T-cell (primary cell): Measurements from ENCODE around the gene ANKS1A. TPM values are rescaled to one million over a fixed set of nuclear protein-coding genes. Genes with fewer than 3 reads are reported as not detected.

Source experiments
- ATAC-seq, 4 experiments: fragments of 200-7000 bp in 3 of 4; fragments of 150-1000 bp in 1 of 4; cut with Tn5 transposase; replicated peaks in 1 of 4; 1 replicate in 3 of 4; 2 replicates in 1 of 4; pipeline ENCODE4 v1.10.0; 2021; ENCODE audit warnings: moderate library complexity in 3 of 4, mild to moderate bottlenecking in 2 of 4, moderate number of reproducible peaks in 1 of 4
- CTCF ChIA-PET, 2 donors: fragments of 300-600 bp; sonication (Branson Sonifier 250); formaldehyde crosslinking; loops; one replicate each; lab custom pipeline; 2022; ENCODE audit warnings: antibody characterized with exemption in 2 of 2; lab: Charles Lee
- POLR2A ChIA-PET, 2 donors: fragments of 300-600 bp; sonication (Branson Sonifier 250); formaldehyde crosslinking; loops; one replicate each; lab custom pipeline; 2022; ENCODE audit warnings: antibody characterized with exemption in 2 of 2; lab: Charles Lee
- DNase-seq, 35 experiments: peaks; one replicate each; pipeline versions ENCODE4 v3.0.0 to v3.0.0-alpha.2; 2013 to 2023
- H3K27ac ChIP-seq: one replicate; pipeline ENCODE4 v1.5.1; 2013; ENCODE audit warnings: low read length
- H3K27me3 ChIP-seq, 2 experiments: replicated peaks in 1 of 2; 1 replicate in 1 of 2; 2 replicates in 1 of 2; pipeline versions ENCODE4 v1.6.1 to v1.7.0; 2013; ENCODE audit warnings: low read length in 1 of 2, mixed read lengths in 1 of 2; ENCODE audit not compliant: control insufficient read depth in 2 of 2, insufficient read depth in 2 of 2; ENCODE audit errors: extremely low read depth in 1 of 2
- H3K36me3 ChIP-seq, 2 donors: 1 replicate in 1 of 2; 2 replicates in 1 of 2; pipeline versions ENCODE4 v1.6.1 to v1.7.0; 2013; ENCODE audit warnings: low read length in 1 of 2; ENCODE audit not compliant: control insufficient read depth in 2 of 2, insufficient read depth in 1 of 2; ENCODE audit errors: extremely low read depth in 1 of 2
- H3K4me1 ChIP-seq, 2 experiments: 1 replicate in 1 of 2; 2 replicates in 1 of 2; pipeline versions ENCODE4 v1.6.1 to v1.7.0; 2013; ENCODE audit warnings: low read length in 2 of 2, mixed read lengths in 1 of 2; ENCODE audit not compliant: insufficient read depth in 2 of 2, control insufficient read depth in 1 of 2; ENCODE audit errors: extremely low read depth in 1 of 2
- H3K4me3 ChIP-seq, 2 donors: 1 replicate in 1 of 2; 2 replicates in 1 of 2; pipeline versions ENCODE4 v1.5.1 to v1.7.0; 2013; ENCODE audit warnings: mild to moderate bottlenecking in 2 of 2, low read length in 1 of 2, moderate library complexity in 1 of 2; ENCODE audit not compliant: control insufficient read depth in 1 of 2; ENCODE audit errors: extremely low read depth in 1 of 2
- H3K9me3 ChIP-seq: 2 replicates; pipeline ENCODE4 v1.7.0; 2013
- H3K27ac Mint-ChIP-seq, 2 donors: one replicate each; pipeline ENCODE4 v1.8.0; 2020 to 2021; ENCODE audit warnings: mild to moderate bottlenecking in 2 of 2, mixed read lengths in 2 of 2
- H3K27me3 Mint-ChIP-seq, 2 donors: one replicate each; pipeline ENCODE4 v1.8.0; 2021 to 2022; ENCODE audit warnings: mixed read lengths in 2 of 2
- H3K36me3 Mint-ChIP-seq: one replicate; pipeline ENCODE4 v1.8.0; 2021; ENCODE audit warnings: mixed read lengths
- H3K4me1 Mint-ChIP-seq, 3 donors: one replicate each; pipeline ENCODE4 v1.8.0; 2020 to 2022; ENCODE audit warnings: mixed read lengths in 3 of 3, mild to moderate bottlenecking in 1 of 3
- H3K4me3 Mint-ChIP-seq, 3 donors: one replicate each; pipeline ENCODE4 v1.8.0; 2020 to 2022; ENCODE audit warnings: mild to moderate bottlenecking in 3 of 3, mixed read lengths in 3 of 3, moderate library complexity in 3 of 3
- H3K9me3 Mint-ChIP-seq, 3 donors: one replicate each; pipeline ENCODE4 v1.8.0; 2020 to 2022; ENCODE audit warnings: mixed read lengths in 3 of 3
- WGBS: methylation state at CpG from one replicate; pipeline ENCODE4 v1.1.5; 2013; ENCODE audit warnings: missing lambda C conversion rate; ENCODE audit not compliant: insufficient coverage; 5-methylcytosine and 5-hydroxymethylcytosine counted together
- total RNA-seq, 35 experiments: library from RNA in 6 of 35; stranded (reverse) in 6 of 35; fragments of 120-200 nt in 1 of 35; gene quantifications; one replicate each; pipeline versions ENCODE4 v1.2.1 to v1.2.4 and lab custom pipeline; 2013 to 2026

Gene ANKS1A
- total RNA-seq, 5 donors from 2014 or later (not counting 1 experiment from before 2014, with no cell fraction given), result 11.1 to 14.4 (median 11.7) TPM

GRCh38 chr6:34981366-34981765 is 92.3 kb downstream of the ANKS1A start:
- Histone ChIP-seq H3K9me3 (no peaks in the 10 kb centered on the region), H3K4me1 (no peaks in the 10 kb centered on the region), H3K36me3 (peaks cover 9 to 44% of the 10 kb centered on the region in 2 donors), H3K27me3 (no peaks in the 10 kb centered on the region), H3K27ac (no peak overlapping the region), H3K4me3 (no peak overlapping the region)
- no peak for ATAC-seq
- no peak overlapping the region for H3K27ac Mint-ChIP-seq
- ChIA-PET CTCF (interaction anchor here in 1 of 2 donors (0.7 kb wide), 1 partner anchor 474 kb away, joined by 3 read pairs; no protein-coding TSS in a partner anchor), POLR2A (interaction anchor here in 1 of 2 donors (0.6 kb wide), 1 partner anchor 167 kb away, joined by 3 read pairs; no protein-coding TSS in a partner anchor)
- no peaks in the 10 kb centered on the region for H3K4me1 Mint-ChIP-seq
- H3K4me3 Mint-ChIP-seq, result no peak overlapping the region
- WGBS, result 83% methylated on average over 3 of the region's 5 CpGs
- H3K9me3 Mint-ChIP-seq, result no peaks in the 10 kb centered on the region
- no peaks in the 10 kb centered on the region for H3K27me3 Mint-ChIP-seq
- DNase-seq, result no peak
- peaks cover 15% of the 10 kb centered on the region for H3K36me3 Mint-ChIP-seq

DNA sequence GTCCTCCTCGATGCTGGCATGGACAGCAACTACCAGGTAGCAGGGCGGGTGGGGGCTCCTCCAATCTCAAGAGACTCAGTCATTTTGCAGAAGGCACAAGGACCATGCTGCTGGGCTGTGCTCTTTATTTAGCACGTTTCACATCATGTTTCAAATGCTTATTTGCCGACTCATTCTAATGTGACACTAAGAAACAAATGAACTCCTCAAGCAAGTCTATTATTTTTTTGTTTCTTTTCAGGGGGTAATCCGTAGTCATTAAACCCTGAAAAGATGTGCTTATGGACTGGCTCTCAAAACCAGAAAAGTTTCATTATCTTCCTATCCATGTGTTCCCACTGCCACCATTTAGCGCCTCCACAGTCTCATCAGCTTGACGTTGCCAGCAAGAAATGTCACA is 92.9 kb downstream of the ANKS1A start:
- CTCF ChIA-PET, result no interaction called here
- Histone ChIP-seq H3K27me3 (no peaks in the 10 kb centered on the region), H3K36me3 (peaks cover 9 to 44% of the 10 kb centered on the region in 2 donors), H3K4me3 (no peak overlapping the region), H3K27ac (no peak overlapping the region), H3K9me3 (no peaks in the 10 kb centered on the region), H3K4me1 (no peaks in the 10 kb centered on the region)
- ATAC-seq, result no peak
- H3K9me3 Mint-ChIP-seq, result no peaks in the 10 kb centered on the region
- 87% methylated on average over 5 of the region's 7 CpGs for WGBS
- H3K36me3 Mint-ChIP-seq, result peaks cover 18% of the 10 kb centered on the region
- no peaks in the 10 kb centered on the region for H3K4me1 Mint-ChIP-seq
- no peak overlapping the region for H3K4me3 Mint-ChIP-seq
- H3K27me3 Mint-ChIP-seq, result no peaks in the 10 kb centered on the region
- no peak overlapping the region for H3K27ac Mint-ChIP-seq
- DNase-seq, result no peak
- POLR2A ChIA-PET, result no interaction called here

DNA sequence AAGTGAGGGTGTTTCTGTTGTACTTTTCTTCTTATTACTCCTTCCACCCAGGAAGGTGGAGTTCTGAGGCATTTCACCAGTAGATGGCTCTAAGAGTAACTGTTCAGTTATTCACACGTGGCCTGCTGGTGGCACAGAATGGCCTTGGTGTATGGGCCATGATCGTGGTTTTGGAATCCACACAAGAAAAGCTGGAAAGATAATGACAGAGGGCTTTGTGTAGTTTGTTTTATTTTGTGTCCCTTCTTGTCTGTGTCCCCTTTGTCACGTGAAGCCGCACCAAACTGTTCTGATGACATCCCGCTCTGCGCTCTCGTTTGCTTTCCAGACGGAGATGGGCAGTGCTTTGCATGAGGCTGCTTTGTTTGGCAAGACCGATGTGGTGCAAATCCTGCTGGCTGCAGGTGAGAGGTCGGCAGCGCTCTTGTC is 93.4 kb downstream of the ANKS1A start:
- CTCF ChIA-PET, result no interaction called here
- WGBS, result 88% methylated on average over 11 of the region's 11 CpGs
- H3K36me3 Mint-ChIP-seq, result peaks cover 21% of the 10 kb centered on the region

DNA sequence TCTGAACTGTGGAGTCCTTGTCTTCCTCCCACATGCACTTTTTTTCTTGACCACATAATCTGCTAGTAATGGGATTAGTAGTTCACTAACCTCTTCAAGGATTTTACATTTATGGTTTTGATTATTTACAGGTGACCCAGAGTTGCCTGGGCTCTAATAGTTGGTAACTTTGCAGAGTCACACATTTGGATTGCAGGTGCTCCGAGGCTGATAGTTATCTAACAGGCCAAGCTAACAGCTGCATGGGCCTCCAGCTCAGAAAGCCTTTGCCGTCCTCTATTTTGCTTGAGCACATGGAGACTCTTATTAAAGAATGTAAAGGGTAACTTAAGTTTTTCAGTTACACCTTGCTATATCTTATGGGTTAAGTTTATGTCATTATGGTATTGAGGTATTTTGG is 95.4 kb downstream of the ANKS1A start:
- Mint-ChIP-seq H3K36me3 (peaks cover 28% of the 10 kb centered on the region), H3K9me3 (no peaks in the 10 kb centered on the region), H3K4me1 (no peaks in the 10 kb centered on the region), H3K4me3 (no peak overlapping the region), H3K27ac (no peak overlapping the region), H3K27me3 (no peaks in the 10 kb centered on the region)
- WGBS, result 100% methylated on average over 1 of the region's 2 CpGs
- no peaks in the 10 kb centered on the region for H3K9me3 ChIP-seq
- no peak for ATAC-seq
- no peaks in the 10 kb centered on the region for H3K4me1 ChIP-seq
- POLR2A ChIA-PET, result no interaction called here
- H3K27me3 ChIP-seq, result no peaks in the 10 kb centered on the region
- no peak for DNase-seq
- H3K27ac ChIP-seq, result no peak overlapping the region
- H3K36me3 ChIP-seq, result peaks cover 9 to 48% of the 10 kb centered on the region in 2 donors
- no peak overlapping the region for H3K4me3 ChIP-seq
- CTCF ChIA-PET, result interaction anchor here in 1 of 2 donors (0.7 kb wide), 1 partner anchor 128 kb away, joined by 3 read pairs; no protein-coding TSS in a partner anchor

More for the DNA sequence above, 93.4 kb downstream of the ANKS1A start:
- Histone ChIP-seq H3K27ac (no peak overlapping the region), H3K27me3 (no peaks in the 10 kb centered on the region), H3K4me3 (no peak overlapping the region), H3K36me3 (peaks cover 9 to 44% of the 10 kb centered on the region in 2 donors), H3K9me3 (no peaks in the 10 kb centered on the region), H3K4me1 (no peaks in the 10 kb centered on the region)
- Mint-ChIP-seq H3K9me3 (no peaks in the 10 kb centered on the region), H3K4me3 (no peak overlapping the region), H3K27ac (no peak overlapping the region), H3K4me1 (no peaks in the 10 kb centered on the region), H3K27me3 (no peaks in the 10 kb centered on the region)
- ATAC-seq (no peak), DNase-seq (no peak)
- POLR2A ChIA-PET, result no interaction called here

- H3K9me3 ChIP-seq, result no peaks in the 10 kb centered on the region
- Mint-ChIP-seq H3K4me3 (no peak overlapping the region), H3K27me3 (no peaks in the 10 kb centered on the region), H3K4me1 (no peaks in the 10 kb centered on the region), H3K36me3 (peaks cover 32% of the 10 kb centered on the region), H3K27ac (no peak overlapping the region), H3K9me3 (no peaks in the 10 kb centered on the region)
- H3K36me3 ChIP-seq, result peaks cover 9 to 51% of the 10 kb centered on the region in 2 donors
- no peaks in the 10 kb centered on the region for H3K27me3 ChIP-seq
- no peak overlapping the region for H3K4me3 ChIP-seq
- WGBS, result no CpG with 5 or more reads among the region's 4 CpGs
- no peaks in the 10 kb centered on the region for H3K4me1 ChIP-seq
- POLR2A ChIA-PET, result interaction anchor here in 1 of 2 donors (0.6 kb wide), 1 partner anchor 1186 kb away, joined by 11 read pairs; no protein-coding TSS in a partner anchor
- CTCF ChIA-PET, result interaction anchor here (0.6 to 2.9 kb wide), 4 partner anchors 220 to 639 kb away, joined by 3 to 11 read pairs (median 7); no protein-coding TSS in a partner anchor
- ATAC-seq, result no peak
- no peak for DNase-seq
- no peak overlapping the region for H3K27ac ChIP-seq
Observed at GRCh38 chr6:34985236-34985635, 96.2 kb downstream of the ANKS1A start.

DNA sequence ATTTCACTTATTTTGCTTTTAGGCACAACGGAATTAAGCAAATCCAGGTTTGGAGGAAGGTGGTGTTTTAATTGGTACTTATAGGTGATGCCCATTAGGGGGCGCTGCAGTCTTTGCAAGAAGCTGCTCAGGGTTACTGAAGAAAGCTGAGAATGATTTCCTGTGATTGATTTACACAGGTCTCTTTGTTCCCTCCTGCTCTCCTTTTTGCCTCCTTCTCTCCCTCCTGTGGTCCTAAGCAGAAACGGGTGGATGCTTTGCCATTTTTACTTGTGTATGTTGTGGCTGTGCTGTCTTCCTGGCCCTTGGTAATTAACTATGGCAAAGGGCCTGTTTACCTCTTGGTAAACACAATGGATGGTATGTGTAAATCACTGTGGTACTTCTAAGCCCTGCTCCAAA is 97.8 kb downstream of the ANKS1A start:
- peaks cover 40% of the 10 kb centered on the region for H3K36me3 Mint-ChIP-seq

More for the DNA sequence above, 97.8 kb downstream of the ANKS1A start:
- POLR2A ChIA-PET, result no interaction called here
- Histone ChIP-seq H3K36me3 (peaks cover 5 to 53% of the 10 kb centered on the region in 2 donors), H3K4me3 (no peak overlapping the region), H3K4me1 (no peaks in the 10 kb centered on the region), H3K27me3 (no peaks in the 10 kb centered on the region), H3K27ac (no peak overlapping the region), H3K9me3 (no peaks in the 10 kb centered on the region)
- H3K4me1 Mint-ChIP-seq, result no peaks in the 10 kb centered on the region
- CTCF ChIA-PET, result interaction anchor here (0.5 to 2.9 kb wide), 7 partner anchors 153 to 818 kb away, joined by 3 to 14 read pairs (median 11); no protein-coding TSS in a partner anchor
- WGBS, result no CpG with 5 or more reads among the region's 3 CpGs
- no peaks in the 10 kb centered on the region for H3K27me3 Mint-ChIP-seq
- peak in 34 of 35 experiments; percentile 13 to 75 (median 50) for DNase-seq
- H3K4me3 Mint-ChIP-seq, result no peak overlapping the region
- H3K9me3 Mint-ChIP-seq, result no peaks in the 10 kb centered on the region
- no peak overlapping the region for H3K27ac Mint-ChIP-seq
- ATAC-seq, result peak in 2 of 4 experiments; percentile 26 to 44
